A549 (cell line): ENCODE measurements around the gene TUBGCP2.

Source experiments
- TP53 ChIP-seq: fragments of 250-450 bp; sonication (Bioruptor Pico); IDR thresholded peaks from 2 replicates; pipeline ENCODE4 v1.5.0; 2021; ENCODE audit warnings: mild to moderate bottlenecking, moderate library complexity
- ZFP36 ChIP-seq: fragments of 450-650 bp; IDR thresholded peaks from 2 replicates; pipeline ENCODE4 v1.6.1; 2014; ENCODE audit warnings: borderline replicate concordance; ENCODE audit not compliant: partially characterized antibody

DNA sequence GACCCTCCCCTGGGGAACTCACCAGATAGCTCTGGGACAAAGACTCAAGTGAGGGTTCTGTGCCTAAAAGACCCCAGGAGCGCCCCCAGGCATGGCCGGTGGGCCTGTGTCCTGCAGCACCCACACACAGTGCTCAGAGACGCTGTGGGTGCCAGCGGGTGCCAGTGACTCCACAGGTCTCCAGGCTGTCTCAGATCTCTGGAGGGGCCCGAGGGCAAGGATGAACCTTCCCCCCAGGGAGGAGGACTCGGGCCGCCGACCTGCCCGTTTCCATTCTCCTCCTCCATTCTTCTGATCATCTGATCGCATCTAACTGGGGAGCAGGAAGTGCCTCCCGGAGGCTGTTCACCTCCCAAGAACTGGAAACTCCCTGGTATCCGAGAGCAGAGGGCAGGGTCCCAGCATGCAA lies 33.0 kb downstream of the TUBGCP2 start:
- TF ChIP-seq ZFP36 (no peak), TP53 (CRISPR knock-in tag) (no peak)
